CD4-positive, alpha-beta T cell treated with Interleukin-12 subunit alpha and Interleukin-12 subunit beta, for 1 hour (primary cell): ENCODE data around the gene DTNA.
"Not testable (repeated sequence)": the region's sequence is repeated elsewhere in the genome, so short reads cannot be mapped to it uniquely, and the experiment has no call there.

Experiments used
- DNase-seq: peaks from one replicate; pipeline ENCODE4 v3.0.0-alpha.2; 2020

DTNA gene

GRCh38 chr18:34726286-34727004 lies 16.3 kb downstream of the DTNA start:
- DNase-seq, result no peak

DNA sequence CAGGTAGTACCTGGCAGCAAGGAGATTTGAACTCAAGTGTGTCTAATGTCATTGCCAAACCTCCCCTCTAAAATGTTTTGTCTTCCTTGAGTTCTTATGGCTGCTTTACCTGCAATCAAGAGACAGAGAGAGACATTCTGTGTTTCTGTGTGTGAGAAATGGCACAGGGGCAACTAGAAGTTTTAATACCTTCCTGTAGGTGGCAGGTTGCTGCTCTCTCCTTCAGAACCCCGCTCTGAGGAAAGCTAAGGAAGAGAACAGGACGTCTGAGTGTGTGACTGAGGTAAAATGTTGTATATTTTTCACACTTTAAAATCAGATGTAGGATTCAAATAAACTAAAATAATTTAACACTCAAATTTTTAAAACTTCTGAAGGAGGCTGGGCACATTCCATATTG lies 19.2 kb downstream of the DTNA start:
- DNase-seq, result no peak

DNA sequence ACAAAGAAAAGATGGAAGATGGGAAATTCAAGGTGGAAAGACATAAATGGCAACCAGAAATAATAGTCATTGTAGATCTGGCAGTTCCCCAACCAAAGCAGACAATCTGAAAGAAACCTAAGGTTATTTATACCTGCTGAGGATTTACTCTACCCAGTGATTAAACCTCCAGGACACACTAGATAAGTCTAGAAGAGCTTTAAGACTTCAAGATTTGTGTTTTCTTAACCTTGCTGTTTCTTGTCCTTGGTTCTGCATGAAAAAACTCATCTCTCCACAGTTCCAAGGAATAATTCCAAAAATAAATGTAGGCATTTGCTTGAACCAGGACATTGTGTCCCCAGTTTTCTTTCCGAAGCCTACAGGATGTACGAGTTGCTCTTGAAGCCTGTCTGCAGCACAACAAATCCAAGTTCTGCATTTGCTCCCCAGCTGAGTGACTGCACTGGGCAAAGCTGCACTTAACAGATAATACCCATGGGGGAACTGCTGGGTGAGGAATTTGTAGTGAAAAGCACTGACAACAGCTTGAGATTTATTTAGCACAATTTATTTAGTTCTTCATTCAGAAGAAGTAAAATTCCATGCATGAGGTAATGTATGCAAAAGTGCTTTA lies 19.8 kb downstream of the DTNA start:
- no peak for DNase-seq

DNA sequence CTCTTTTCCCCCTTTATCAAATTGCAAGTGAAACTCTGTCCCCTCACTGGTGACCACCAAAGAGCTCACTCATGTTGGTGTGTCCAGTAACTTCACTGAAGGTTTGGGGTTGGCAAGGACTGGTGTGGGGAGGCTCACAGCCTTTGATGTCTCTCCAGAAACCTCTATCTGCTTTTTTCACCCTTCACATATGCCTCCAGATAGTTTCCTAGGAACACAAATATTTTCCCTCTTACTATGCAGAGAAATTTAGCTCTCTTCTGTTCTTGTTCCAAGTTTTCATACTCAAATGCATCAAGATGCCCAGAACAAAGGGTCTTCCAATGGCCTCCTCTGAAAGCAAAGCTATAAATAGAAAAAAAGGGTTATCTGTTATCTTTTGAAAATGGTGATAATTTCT lies 20.7 kb downstream of the DTNA start:
- no peak for DNase-seq

DNA sequence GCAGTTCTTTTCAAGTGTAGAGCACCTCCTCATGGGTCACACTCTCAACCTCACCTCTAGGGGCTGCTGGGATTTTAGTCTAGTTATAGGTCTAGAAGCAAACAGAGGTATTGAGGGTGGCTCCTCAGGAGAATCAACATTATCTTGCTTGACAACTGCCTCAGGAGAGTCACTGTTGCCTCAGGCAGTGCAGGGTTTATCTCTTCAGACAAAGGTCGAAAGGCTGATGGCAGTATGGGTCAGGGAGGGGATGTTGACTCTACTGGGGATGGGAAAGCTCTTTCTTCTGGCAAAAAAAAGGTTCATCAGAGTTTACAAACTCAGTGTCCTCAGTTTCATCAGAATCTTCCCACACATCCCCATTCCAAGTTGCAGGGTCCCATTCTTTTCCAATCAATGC lies 24.0 kb downstream of the DTNA start:
- no peak for DNase-seq

GRCh38 chr18:34734526-34734925 lies 24.4 kb downstream of the DTNA start:
- not testable (repeated sequence) for DNase-seq

GRCh38 chr18:34738175-34738894 lies 28.2 kb downstream of the DTNA start:
- DNase-seq, result no peak

DNA sequence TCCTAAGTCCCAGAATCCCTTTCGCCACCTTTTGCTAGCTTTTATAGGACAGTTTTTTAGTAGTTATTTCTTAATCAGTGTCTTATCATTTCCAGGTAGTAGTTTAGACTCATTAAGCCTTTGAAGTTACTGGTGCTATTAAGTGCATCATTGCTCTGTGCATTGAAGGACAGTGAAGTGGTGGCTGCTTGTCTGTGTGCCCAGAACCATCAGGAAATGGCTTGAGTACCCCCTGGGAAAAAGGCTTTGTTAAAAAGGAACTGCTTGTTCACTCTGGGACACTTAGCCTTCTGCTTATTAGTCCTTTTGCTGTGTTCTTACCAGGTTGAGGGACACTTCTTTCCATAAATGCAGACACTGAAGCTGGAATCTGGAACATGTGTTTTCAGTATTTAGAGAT lies 30.0 kb downstream of the DTNA start:
- DNase-seq, result no peak

GRCh38 chr18:34740724-34741123 lies 30.6 kb downstream of the DTNA start:
- no peak for DNase-seq

DNA sequence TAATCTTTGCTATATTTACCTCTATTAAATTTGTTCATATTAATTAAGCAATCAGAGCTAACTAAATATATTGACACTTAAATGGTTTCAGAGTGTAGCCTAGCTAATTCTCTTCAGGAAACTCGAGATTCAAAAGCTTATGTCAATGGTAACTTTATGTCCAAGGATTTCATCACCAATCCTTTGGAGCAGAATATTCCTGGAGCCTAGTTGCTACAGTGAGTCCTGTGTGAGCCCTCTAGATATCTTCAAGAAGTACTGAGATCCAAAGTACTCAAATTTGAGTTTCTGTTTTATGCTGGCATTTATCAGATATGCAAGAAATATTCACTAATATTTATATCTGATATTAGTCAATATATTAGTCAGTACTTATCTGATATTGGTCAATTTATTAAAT lies 31.3 kb downstream of the DTNA start:
- DNase-seq, result no peak

DNA sequence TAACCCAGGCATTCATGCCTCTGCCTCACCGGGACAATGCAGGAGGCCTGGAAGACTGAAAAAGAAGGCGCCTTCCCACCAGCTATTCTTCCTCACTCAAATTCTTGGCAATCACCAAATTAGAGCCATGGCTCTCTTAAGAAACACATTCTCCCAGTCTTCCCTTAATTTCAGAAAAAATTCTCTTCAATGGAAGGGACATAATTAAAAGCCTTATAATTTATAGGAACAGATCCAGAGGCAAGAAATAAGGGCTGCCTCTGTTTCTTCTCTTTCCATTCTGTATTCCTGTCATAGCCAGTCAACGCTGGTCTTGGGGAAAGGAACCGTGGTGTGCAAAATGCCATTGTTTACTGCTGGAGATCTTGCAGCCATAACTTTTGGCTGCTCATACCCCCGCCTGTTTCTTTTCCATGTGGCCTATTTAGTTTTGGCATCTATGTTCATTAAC lies 32.8 kb downstream of the DTNA start:
- DNase-seq, result no peak

- no peak for DNase-seq
Observed at GRCh38 chr18:34744569-34744968, 34.5 kb downstream of the DTNA start.

GRCh38 chr18:34746614-34747013 lies 36.5 kb downstream of the DTNA start:
- DNase-seq, result no peak

DNA sequence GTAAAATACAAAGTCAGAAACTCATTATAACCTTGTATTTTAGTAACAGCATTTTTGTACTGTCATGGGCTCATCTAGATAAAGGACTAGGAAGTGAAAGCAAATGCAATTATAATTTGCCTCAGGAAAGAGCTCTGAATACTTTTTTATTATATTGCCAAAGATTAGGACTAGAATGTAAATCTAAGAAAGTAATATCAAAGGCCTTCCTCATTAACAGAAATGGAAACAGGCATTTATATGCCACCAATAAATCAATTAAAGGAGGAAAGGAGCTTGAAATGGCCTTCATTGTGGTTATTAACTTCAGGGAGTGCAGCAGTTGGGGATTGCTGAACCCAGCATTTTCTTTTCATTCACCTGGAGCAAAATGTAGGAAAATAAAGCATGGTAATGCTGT lies 39.6 kb downstream of the DTNA start:
- no peak for DNase-seq

DNA sequence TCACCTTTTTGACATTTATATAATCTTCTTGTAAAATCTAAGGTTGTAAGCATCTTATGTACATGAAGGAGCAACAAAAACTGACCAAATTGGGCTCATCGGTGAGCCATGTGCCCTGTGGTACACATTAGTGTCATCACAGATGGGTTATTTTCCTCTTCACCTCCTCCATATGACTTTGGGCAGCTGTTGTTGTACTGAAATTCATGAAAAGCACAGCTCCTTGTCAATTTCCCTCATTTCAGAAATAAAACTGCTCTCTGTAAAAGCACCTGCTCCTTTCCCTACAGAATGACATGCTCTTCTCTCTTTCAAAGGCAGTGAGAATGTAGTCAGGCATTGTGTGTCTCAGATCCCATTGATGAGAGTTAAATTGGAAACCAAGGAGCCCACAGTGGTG lies 42.0 kb downstream of the DTNA start:
- DNase-seq, result no peak

- no peak for DNase-seq
Observed at GRCh38 chr18:34754300-34754699, 44.2 kb downstream of the DTNA start.

DNA sequence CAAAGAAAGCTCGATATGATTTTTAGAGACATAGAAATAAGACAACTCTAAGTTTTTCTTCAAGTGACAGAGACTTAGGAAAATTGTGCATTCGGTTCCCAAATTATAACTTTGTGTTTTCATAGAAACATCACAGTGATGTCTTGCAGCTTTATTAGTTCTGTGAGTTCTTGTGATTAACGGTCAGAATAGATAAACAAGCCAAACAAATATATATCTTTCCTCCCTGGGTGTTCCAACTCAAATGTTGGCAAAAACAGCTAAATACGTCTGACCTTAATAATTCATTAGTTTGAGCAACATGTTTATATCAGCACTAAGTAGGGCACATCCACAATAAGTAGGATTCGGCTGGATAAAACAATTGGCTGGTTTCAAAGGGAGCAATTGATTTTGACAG lies 47.6 kb downstream of the DTNA start:
- no peak for DNase-seq

- DNase-seq, result no peak
Observed at GRCh38 chr18:34758378-34758948, 48.4 kb downstream of the DTNA start.

DNA sequence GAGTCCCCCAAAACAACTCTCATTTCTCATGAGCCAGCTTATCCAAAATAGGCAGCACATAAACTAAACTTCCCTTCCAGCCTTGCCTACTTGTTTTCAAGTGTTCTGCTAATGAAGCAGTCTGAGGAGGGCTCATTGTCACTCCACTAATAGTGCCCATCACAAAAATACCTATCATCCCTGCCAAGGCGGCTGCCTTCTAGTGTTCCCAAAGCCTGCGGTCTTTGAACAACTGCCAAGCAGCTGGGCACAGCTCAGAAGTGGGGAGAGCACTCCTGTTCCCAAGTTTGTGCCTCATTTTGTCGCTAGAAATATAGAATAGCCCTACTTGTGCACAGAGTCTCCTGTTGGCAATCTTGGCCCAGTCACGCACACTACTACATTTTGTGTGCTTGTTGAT lies 50.3 kb downstream of the DTNA start:
- DNase-seq, result no peak

- DNase-seq, result no peak
Observed at GRCh38 chr18:34764451-34764850, 54.4 kb downstream of the DTNA start.

DNA sequence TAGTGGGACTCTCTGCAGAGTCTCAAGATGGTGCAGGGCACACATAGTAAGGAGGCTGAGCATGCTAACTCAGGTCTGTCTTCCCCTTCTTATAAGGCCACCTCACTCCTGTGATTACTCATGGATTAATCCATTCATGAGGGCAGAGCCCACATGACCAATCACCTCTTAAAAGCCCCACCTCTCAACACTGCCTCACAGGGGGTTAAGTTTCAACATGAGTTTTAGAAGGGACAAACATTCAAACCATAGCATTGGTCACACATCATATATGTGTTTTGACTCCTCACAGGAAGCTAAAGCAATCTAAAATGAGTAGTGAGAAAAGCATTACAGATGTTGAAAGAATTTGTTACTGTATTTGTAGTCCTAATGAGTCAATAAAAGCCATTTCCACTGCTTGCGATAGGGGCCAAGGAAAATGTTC lies 57.5 kb downstream of the DTNA start:
- DNase-seq, result no peak

DNA sequence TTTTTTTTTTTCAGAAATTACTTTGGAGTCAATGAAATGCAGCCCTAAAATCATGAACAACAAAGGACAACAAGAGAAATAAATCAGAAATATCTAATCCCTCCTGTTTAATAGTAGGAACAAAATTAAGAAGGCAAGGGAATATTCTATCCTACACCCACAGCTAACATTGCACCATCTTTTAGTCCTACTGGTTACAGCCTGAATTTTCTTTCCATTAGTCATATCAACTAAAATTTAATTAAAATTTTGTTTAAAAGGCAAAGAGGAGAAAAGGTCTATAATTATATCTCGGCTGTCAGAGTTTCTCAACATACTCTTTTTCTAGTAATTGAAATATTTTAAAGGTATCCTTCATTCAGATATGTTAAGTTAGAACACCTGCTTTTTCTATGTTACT lies 61.9 kb downstream of the DTNA start:
- no peak for DNase-seq

DNA sequence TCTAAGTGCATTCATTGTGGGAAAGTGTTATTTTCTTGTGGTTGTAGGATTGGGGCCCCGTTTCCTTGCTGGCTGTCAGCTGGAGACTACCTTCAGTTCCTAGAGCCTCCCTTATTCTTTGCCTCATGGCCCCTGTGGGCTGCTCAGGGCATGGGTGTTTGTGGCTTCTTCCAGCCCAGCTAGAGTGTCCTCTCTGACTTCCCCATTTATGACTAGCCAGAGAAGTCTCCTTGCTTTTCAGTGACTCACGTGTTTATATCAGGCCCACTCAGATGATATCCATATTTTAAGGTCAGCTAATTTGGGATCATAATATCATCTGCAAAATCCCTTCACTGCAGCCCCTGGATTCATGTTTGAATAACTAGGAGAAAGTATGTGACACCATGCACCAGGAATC lies 62.8 kb downstream of the DTNA start:
- no peak for DNase-seq

GRCh38 chr18:34773378-34773777 lies 63.3 kb downstream of the DTNA start:
- DNase-seq, result no peak
